HUES64 (cell line): ENCODE measurements around the gene TOGARAM1.

Source experiments
- H3K27ac ChIP-seq: 2 replicates; pipeline ENCODE4 v1.7.0; 2013; ENCODE audit warnings: low read depth, low read length, inconsistent platforms
- H3K27me3 ChIP-seq: 2 replicates; pipeline ENCODE4 v1.6.1; 2013; ENCODE audit warnings: mild to moderate bottlenecking, low read length; ENCODE audit not compliant: insufficient read depth
- H3K36me3 ChIP-seq: 2 replicates; pipeline ENCODE4 v1.6.1; 2013; ENCODE audit warnings: mild to moderate bottlenecking, low read length; ENCODE audit not compliant: insufficient read depth
- H3K4me1 ChIP-seq: 2 replicates; pipeline ENCODE4 v1.6.1; 2013; ENCODE audit warnings: mild to moderate bottlenecking, low read length, moderate library complexity; ENCODE audit not compliant: insufficient read depth
- H3K4me3 ChIP-seq: 2 replicates; pipeline ENCODE4 v1.5.1; 2013; ENCODE audit warnings: mild to moderate bottlenecking, low read length, moderate library complexity
- H3K9ac ChIP-seq: 2 replicates; pipeline ENCODE4 v1.6.1; 2013; ENCODE audit warnings: mild to moderate bottlenecking, low read depth, low read length
- H3K9me3 ChIP-seq: 2 replicates; pipeline ENCODE4 v1.6.1; 2013; ENCODE audit warnings: low read depth, low read length; ENCODE audit not compliant: insufficient read depth
- WGBS: fragments of 150-250, 120-280 bp; methylation state at CpG from one replicate; pipeline ENCODE4 v1.1.7; 2013; ENCODE audit warnings: missing lambda C conversion rate; 5-methylcytosine and 5-hydroxymethylcytosine counted together

TOGARAM1 gene

GRCh38 chr14:44945264-44945663, 16.7 kb upstream of the TOGARAM1 start:
- H3K9ac ChIP-seq = no peak overlapping the region
- no peaks in the 10 kb centered on the region for H3K4me1 ChIP-seq
- no peaks in the 10 kb centered on the region for H3K27me3 ChIP-seq
- peaks cover 42% of the 10 kb centered on the region for H3K36me3 ChIP-seq
- H3K9me3 ChIP-seq = no peaks in the 10 kb centered on the region; the same call in 1 of the 2 replicates
- H3K27ac ChIP-seq = no peak overlapping the region
- 94% methylated on average over 4 of the region's 4 CpGs for WGBS
- H3K4me3 ChIP-seq = no peak overlapping the region

- 93% methylated on average over 2 of the region's 2 CpGs for WGBS
Observed at GRCh38 chr14:44951051-44951450, 10.9 kb upstream of the TOGARAM1 start.

GRCh38 chr14:44952391-44953110, 9.4 kb upstream of the TOGARAM1 start:
- Histone ChIP-seq H3K27ac (no peak overlapping the region), H3K27me3 (no peaks in the 10 kb centered on the region), H3K9me3 (no peaks in the 10 kb centered on the region), H3K4me3 (no peak overlapping the region), H3K9ac (no peak overlapping the region), H3K36me3 (peaks cover 5% of the 10 kb centered on the region), H3K4me1 (no peaks in the 10 kb centered on the region)
- WGBS = 91% methylated on average over 3 of the region's 4 CpGs

More at GRCh38 chr14:44951051-44951450, 10.9 kb upstream of the TOGARAM1 start:
- Histone ChIP-seq H3K9me3 (no peaks in the 10 kb centered on the region; the same call in 1 of the 2 replicates), H3K27me3 (no peaks in the 10 kb centered on the region), H3K27ac (no peak overlapping the region), H3K9ac (no peak overlapping the region), H3K4me1 (no peaks in the 10 kb centered on the region), H3K36me3 (peaks cover 10% of the 10 kb centered on the region), H3K4me3 (no peak overlapping the region)

GRCh38 chr14:44954750-44955149, 7.2 kb upstream of the TOGARAM1 start:
- H3K4me3 ChIP-seq = no peak overlapping the region
- 100% methylated on average over 1 of the region's 3 CpGs for WGBS
- no peak overlapping the region for H3K9ac ChIP-seq
- H3K27ac ChIP-seq = no peak overlapping the region
- H3K27me3 ChIP-seq = no peaks in the 10 kb centered on the region
- H3K9me3 ChIP-seq = no peaks in the 10 kb centered on the region
- H3K4me1 ChIP-seq = peaks cover 5% of the 10 kb centered on the region; the same call in 1 of the 2 replicates
- peaks cover 3% of the 10 kb centered on the region; the same call in 1 of the 2 replicates for H3K36me3 ChIP-seq

- peaks cover 3% of the 10 kb centered on the region; the same call in 1 of the 2 replicates for H3K36me3 ChIP-seq
- no peak overlapping the region for H3K27ac ChIP-seq
- H3K9ac ChIP-seq = no peak overlapping the region
- WGBS = 93% methylated on average over 3 of the region's 3 CpGs
- H3K4me3 ChIP-seq = no peak overlapping the region
- no peaks in the 10 kb centered on the region for H3K27me3 ChIP-seq
- no peaks in the 10 kb centered on the region for H3K9me3 ChIP-seq
- H3K4me1 ChIP-seq = peaks cover 12% of the 10 kb centered on the region
Observed at GRCh38 chr14:44955528-44955927, 6.5 kb upstream of the TOGARAM1 start.

GRCh38 chr14:44956866-44957265, 5.1 kb upstream of the TOGARAM1 start:
- peaks cover 14% of the 10 kb centered on the region for H3K4me1 ChIP-seq
- 92% methylated on average over 3 of the region's 3 CpGs for WGBS
- no peaks in the 10 kb centered on the region for H3K27me3 ChIP-seq
- H3K36me3 ChIP-seq = no peaks in the 10 kb centered on the region; the same call in 1 of the 2 replicates
- H3K9ac ChIP-seq = no peak overlapping the region
- H3K27ac ChIP-seq = no peak overlapping the region
- H3K9me3 ChIP-seq = no peaks in the 10 kb centered on the region
- no peak overlapping the region for H3K4me3 ChIP-seq

GRCh38 chr14:44959538-44959937, 2.5 kb upstream of the TOGARAM1 start:
- WGBS = 85% methylated on average over 3 of the region's 3 CpGs
- no peaks in the 10 kb centered on the region for H3K27me3 ChIP-seq
- no peak overlapping the region for H3K27ac ChIP-seq
- no peak overlapping the region for H3K9ac ChIP-seq
- H3K9me3 ChIP-seq = no peaks in the 10 kb centered on the region
- no peaks in the 10 kb centered on the region for H3K36me3 ChIP-seq
- H3K4me3 ChIP-seq = peak overlapping the region; percentile 82
- peaks cover 23% of the 10 kb centered on the region for H3K4me1 ChIP-seq

- Histone ChIP-seq H3K27ac (no peak overlapping the region), H3K9me3 (no peaks in the 10 kb centered on the region), H3K27me3 (no peaks in the 10 kb centered on the region), H3K36me3 (no peaks in the 10 kb centered on the region), H3K4me3 (peak overlapping the region; percentile 82), H3K9ac (peak overlapping the region; percentile 58; the same call in 1 of the 2 replicates), H3K4me1 (peaks cover 25% of the 10 kb centered on the region)
- 62% methylated on average over 2 of the region's 2 CpGs for WGBS
Observed at GRCh38 chr14:44960146-44960545, 1.8 kb upstream of the TOGARAM1 start.

GRCh38 chr14:44960646-44961045, 1.3 kb upstream of the TOGARAM1 start:
- H3K27ac ChIP-seq = no peak overlapping the region
- peak overlapping the region; percentile 58 for H3K9ac ChIP-seq
- H3K4me3 ChIP-seq = peak overlapping the region; percentile 82
- H3K36me3 ChIP-seq = no peaks in the 10 kb centered on the region
- peaks cover 25% of the 10 kb centered on the region for H3K4me1 ChIP-seq
- H3K9me3 ChIP-seq = no peaks in the 10 kb centered on the region
- H3K27me3 ChIP-seq = no peaks in the 10 kb centered on the region
- WGBS = 5% methylated on average over 3 of the region's 3 CpGs

GRCh38 chr14:44961151-44961553, 838 bp upstream of the TOGARAM1 start:
- H3K9ac ChIP-seq = peak overlapping the region; percentile 58
- no peaks in the 10 kb centered on the region for H3K27me3 ChIP-seq
- H3K27ac ChIP-seq = peak overlapping the region; percentile 78
- no peaks in the 10 kb centered on the region for H3K9me3 ChIP-seq
- H3K4me1 ChIP-seq = peaks cover 25% of the 10 kb centered on the region
- peak overlapping the region; percentile 82 for H3K4me3 ChIP-seq
- under 1% methylated on average over 10 of the region's 14 CpGs for WGBS
- no peaks in the 10 kb centered on the region for H3K36me3 ChIP-seq

GRCh38 chr14:44962334-44963043, 499 bp downstream of the TOGARAM1 start:
- H3K36me3 ChIP-seq = no peaks in the 10 kb centered on the region
- H3K9me3 ChIP-seq = no peaks in the 10 kb centered on the region
- peak overlapping the region; percentile 64 for H3K9ac ChIP-seq
- no peaks in the 10 kb centered on the region for H3K27me3 ChIP-seq
- peak overlapping the region; percentile 50 for H3K27ac ChIP-seq
- under 1% methylated on average over 39 of the region's 39 CpGs for WGBS
- H3K4me1 ChIP-seq = peaks cover 30% of the 10 kb centered on the region
- H3K4me3 ChIP-seq = peak overlapping the region; percentile 82
